HEK293 (cell line): Measurements from ENCODE around the gene CSDE1.
"Not testable (repeated sequence)": the region's sequence is repeated elsewhere in the genome, so short reads cannot be mapped to it uniquely, and the experiment has no call there.

Source experiments
- CTCF ChIA-PET: fragments of 350-600 bp; formaldehyde crosslinking; extraction: SDS; loops from one replicate; lab custom pipeline; 2021; ENCODE audit warnings: antibody characterized with exemption; lab: Yijun Ruan, JAX
- POLR2A ChIA-PET: fragments of 300-600 bp; formaldehyde crosslinking; extraction: SDS; loops from one replicate; lab custom pipeline; 2020; ENCODE audit warnings: antibody characterized with exemption, inconsistent platforms; lab: Yijun Ruan, JAX
- H3K27ac ChIP-seq: fragments of 200-500 bp; sonication (Bioruptor generic); 2 replicates; pipeline ENCODE4 v1.5.1; 2014; ENCODE audit warnings: low read depth, low read length, control low read depth, inconsistent platforms; ENCODE audit errors: extremely low read depth
- H3K36me3 ChIP-seq, 2 experiments: fragments of 200-500 bp in 1 of 2; sonication (Bioruptor generic) in 1 of 2; 1 replicate in 1 of 2; 2 replicates in 1 of 2; pipeline ENCODE4 v1.5.1; 2014 to 2017; ENCODE audit warnings: inconsistent platforms in 2 of 2, low read length in 2 of 2; ENCODE audit not compliant: control insufficient read depth in 2 of 2, insufficient read depth in 1 of 2
- H3K4me1 ChIP-seq: fragments of 200-500 bp; sonication (Bioruptor generic); 2 replicates; pipeline ENCODE4 v1.5.1; 2014; ENCODE audit warnings: mild to moderate bottlenecking, low read length, inconsistent platforms; ENCODE audit not compliant: control insufficient read depth, insufficient read depth
- H3K4me3 ChIP-seq: 2 replicates; pipeline ENCODE4 v1.5.1; 2011; ENCODE audit warnings: low read depth, mild to moderate bottlenecking, control low read depth, low read length, moderate library complexity
- H3K9me3 ChIP-seq: fragments of 200-500 bp; sonication (Bioruptor generic); 2 replicates; pipeline ENCODE4 v1.5.1; 2014; ENCODE audit warnings: low read depth, low read length, inconsistent platforms; ENCODE audit not compliant: control insufficient read depth, insufficient read depth
- BCL11A ChIP-seq: fragments of 450-650 bp; formaldehyde crosslinking; IDR thresholded peaks from 2 replicates; pipeline ENCODE4 v1.5.1; 2016; ENCODE audit warnings: low read depth, missing biosample characterization, missing genetic modification characterization
- GLIS1 ChIP-seq: fragments of 450-650 bp; formaldehyde crosslinking; IDR thresholded peaks from 2 replicates; pipeline ENCODE4 v1.5.1; 2016; ENCODE audit warnings: missing biosample characterization, missing genetic modification characterization
- ZFHX2 ChIP-seq: fragments of 450-650 bp; formaldehyde crosslinking; conservative IDR thresholded peaks from 2 replicates; pipeline ENCODE4 v1.5.1; 2016; ENCODE audit warnings: missing biosample characterization, missing genetic modification characterization
- ZIC2 ChIP-seq: fragments of 450-650 bp; formaldehyde crosslinking; IDR thresholded peaks from 2 replicates; pipeline ENCODE4 v1.5.1; 2016; ENCODE audit warnings: missing biosample characterization, missing genetic modification characterization
- ZNF362 ChIP-seq: fragments of 450-650 bp; formaldehyde crosslinking; IDR thresholded peaks from 2 replicates; pipeline ENCODE4 v1.5.1; 2016; ENCODE audit warnings: missing biosample characterization, missing genetic modification characterization
- ZNF677 ChIP-seq: fragments of 450-650 bp; IDR thresholded peaks from 2 replicates; pipeline ENCODE4 v1.5.0; 2018; ENCODE audit warnings: missing biosample characterization, mild to moderate bottlenecking, missing genetic modification characterization, moderate library complexity
- ZNF747 ChIP-seq: fragments of 450-650 bp; formaldehyde crosslinking; IDR thresholded peaks from 2 replicates; pipeline ENCODE4 v1.5.1; 2016; ENCODE audit warnings: missing biosample characterization, missing genetic modification characterization
- ZSCAN16 ChIP-seq: fragments of 450-650 bp; formaldehyde crosslinking; IDR thresholded peaks from 2 replicates; pipeline ENCODE4 v1.5.1; 2016; ENCODE audit warnings: missing biosample characterization, missing genetic modification characterization
- TF ChIP-seq, protein P1 (sequence below): fragments of 450-650 bp; formaldehyde crosslinking; IDR thresholded peaks from 2 replicates; pipeline ENCODE4 v1.5.1; 2016; ENCODE audit warnings: missing biosample characterization, missing genetic modification characterization
- TF ChIP-seq, protein P2 (sequence below): fragments of 450-650 bp; formaldehyde crosslinking; IDR thresholded peaks from 2 replicates; pipeline ENCODE4 v1.5.1; 2016; ENCODE audit warnings: missing biosample characterization, missing genetic modification characterization
- TF ChIP-seq, protein P3 (sequence below): fragments of 450-650 bp; formaldehyde crosslinking; IDR thresholded peaks from 2 replicates; pipeline ENCODE4 v1.5.1; 2017; ENCODE audit warnings: missing biosample characterization, missing genetic modification characterization
- TF ChIP-seq, protein P4 (sequence below): fragments of 450-650 bp; formaldehyde crosslinking; IDR thresholded peaks from 2 replicates; pipeline ENCODE4 v1.5.1; 2016; ENCODE audit warnings: missing biosample characterization, missing genetic modification characterization

Gene CSDE1

GRCh38 chr1:114755006-114755931, 2.5 kb downstream of the CSDE1 start:
- Histone ChIP-seq H3K9me3 (no peaks in the 10 kb centered on the region), H3K36me3 (peaks cover 0 to 15% of the 10 kb centered on the region in 2 experiments; a peak in 1 of 3 replicates), H3K4me1 (peaks cover 9% of the 10 kb centered on the region), H3K27ac (no peak overlapping the region), H3K4me3 (peak overlapping the region; percentile 97; the same call in 1 of the 2 replicates)
- ChIA-PET CTCF (no interaction called here), POLR2A (interaction anchor here (0.7 kb wide), 1 partner anchor 25 kb away, joined by 3 read pairs; the partner anchor contains the start of gene SIKE1)
- no peak for TF ChIP-seq ZNF677 (tag by site-specific recombination)
- TF ChIP-seq, protein P1, sequence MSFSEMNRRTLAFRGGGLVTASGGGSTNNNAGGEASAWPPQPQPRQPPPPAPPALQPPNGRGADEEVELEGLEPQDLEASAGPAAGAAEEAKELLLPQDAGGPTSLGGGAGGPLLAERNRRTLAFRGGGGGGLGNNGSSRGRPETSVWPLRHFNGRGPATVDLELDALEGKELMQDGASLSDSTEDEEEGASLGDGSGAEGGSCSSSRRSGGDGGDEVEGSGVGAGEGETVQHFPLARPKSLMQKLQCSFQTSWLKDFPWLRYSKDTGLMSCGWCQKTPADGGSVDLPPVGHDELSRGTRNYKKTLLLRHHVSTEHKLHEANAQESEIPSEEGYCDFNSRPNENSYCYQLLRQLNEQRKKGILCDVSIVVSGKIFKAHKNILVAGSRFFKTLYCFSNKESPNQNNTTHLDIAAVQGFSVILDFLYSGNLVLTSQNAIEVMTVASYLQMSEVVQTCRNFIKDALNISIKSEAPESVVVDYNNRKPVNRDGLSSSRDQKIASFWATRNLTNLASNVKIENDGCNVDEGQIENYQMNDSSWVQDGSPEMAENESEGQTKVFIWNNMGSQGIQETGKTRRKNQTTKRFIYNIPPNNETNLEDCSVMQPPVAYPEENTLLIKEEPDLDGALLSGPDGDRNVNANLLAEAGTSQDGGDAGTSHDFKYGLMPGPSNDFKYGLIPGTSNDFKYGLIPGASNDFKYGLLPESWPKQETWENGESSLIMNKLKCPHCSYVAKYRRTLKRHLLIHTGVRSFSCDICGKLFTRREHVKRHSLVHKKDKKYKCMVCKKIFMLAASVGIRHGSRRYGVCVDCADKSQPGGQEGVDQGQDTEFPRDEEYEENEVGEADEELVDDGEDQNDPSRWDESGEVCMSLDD (tag by site-specific recombination): no peak
- no peak for TF ChIP-seq ZNF747 (tag by site-specific recombination)
- TF ChIP-seq ZSCAN16: no peak
- TF ChIP-seq, protein P2, sequence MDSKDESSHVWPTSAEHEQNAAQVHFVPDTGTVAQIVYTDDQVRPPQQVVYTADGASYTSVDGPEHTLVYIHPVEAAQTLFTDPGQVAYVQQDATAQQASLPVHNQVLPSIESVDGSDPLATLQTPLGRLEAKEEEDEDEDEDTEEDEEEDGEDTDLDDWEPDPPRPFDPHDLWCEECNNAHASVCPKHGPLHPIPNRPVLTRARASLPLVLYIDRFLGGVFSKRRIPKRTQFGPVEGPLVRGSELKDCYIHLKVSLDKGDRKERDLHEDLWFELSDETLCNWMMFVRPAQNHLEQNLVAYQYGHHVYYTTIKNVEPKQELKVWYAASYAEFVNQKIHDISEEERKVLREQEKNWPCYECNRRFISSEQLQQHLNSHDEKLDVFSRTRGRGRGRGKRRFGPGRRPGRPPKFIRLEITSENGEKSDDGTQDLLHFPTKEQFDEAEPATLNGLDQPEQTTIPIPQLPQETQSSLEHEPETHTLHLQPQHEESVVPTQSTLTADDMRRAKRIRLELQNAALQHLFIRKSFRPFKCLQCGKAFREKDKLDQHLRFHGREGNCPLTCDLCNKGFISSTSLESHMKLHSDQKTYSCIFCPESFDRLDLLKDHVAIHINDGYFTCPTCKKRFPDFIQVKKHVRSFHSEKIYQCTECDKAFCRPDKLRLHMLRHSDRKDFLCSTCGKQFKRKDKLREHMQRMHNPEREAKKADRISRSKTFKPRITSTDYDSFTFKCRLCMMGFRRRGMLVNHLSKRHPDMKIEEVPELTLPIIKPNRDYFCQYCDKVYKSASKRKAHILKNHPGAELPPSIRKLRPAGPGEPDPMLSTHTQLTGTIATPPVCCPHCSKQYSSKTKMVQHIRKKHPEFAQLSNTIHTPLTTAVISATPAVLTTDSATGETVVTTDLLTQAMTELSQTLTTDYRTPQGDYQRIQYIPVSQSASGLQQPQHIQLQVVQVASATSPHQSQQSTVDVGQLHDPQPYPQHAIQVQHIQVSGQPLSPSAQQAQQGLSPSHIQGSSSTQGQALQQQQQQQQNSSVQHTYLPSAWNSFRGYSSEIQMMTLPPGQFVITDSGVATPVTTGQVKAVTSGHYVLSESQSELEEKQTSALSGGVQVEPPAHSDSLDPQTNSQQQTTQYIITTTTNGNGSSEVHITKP: peak; percentile 55
- TF ChIP-seq, protein P3, sequence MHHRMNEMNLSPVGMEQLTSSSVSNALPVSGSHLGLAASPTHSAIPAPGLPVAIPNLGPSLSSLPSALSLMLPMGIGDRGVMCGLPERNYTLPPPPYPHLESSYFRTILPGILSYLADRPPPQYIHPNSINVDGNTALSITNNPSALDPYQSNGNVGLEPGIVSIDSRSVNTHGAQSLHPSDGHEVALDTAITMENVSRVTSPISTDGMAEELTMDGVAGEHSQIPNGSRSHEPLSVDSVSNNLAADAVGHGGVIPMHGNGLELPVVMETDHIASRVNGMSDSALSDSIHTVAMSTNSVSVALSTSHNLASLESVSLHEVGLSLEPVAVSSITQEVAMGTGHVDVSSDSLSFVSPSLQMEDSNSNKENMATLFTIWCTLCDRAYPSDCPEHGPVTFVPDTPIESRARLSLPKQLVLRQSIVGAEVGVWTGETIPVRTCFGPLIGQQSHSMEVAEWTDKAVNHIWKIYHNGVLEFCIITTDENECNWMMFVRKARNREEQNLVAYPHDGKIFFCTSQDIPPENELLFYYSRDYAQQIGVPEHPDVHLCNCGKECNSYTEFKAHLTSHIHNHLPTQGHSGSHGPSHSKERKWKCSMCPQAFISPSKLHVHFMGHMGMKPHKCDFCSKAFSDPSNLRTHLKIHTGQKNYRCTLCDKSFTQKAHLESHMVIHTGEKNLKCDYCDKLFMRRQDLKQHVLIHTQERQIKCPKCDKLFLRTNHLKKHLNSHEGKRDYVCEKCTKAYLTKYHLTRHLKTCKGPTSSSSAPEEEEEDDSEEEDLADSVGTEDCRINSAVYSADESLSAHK (tag by site-specific recombination): no peak
- peak; percentile 40; the same call in 1 of the 2 replicates for TF ChIP-seq GLIS1 (tag by site-specific recombination)

GRCh38 chr1:114753702-114754101, 4.1 kb downstream of the CSDE1 start:
- TF ChIP-seq ZFHX2 (tag by site-specific recombination): 0 out of 2 replicates have a peak, but pooled peaks have one; percentile 14
- TF ChIP-seq ZIC2 (tag by site-specific recombination): peak; percentile 41
- TF ChIP-seq, all 188 proteins: peak for 2; not testable (repeated sequence) for 186
- POLR2A ChIA-PET: interaction anchor here (0.9 kb wide), 1 partner anchor 27 kb away, joined by 4 read pairs; the partner anchor contains the start of gene SIKE1
- H3K4me3 ChIP-seq, H3K4me1 ChIP-seq, H3K9me3 ChIP-seq, CTCF ChIA-PET, H3K27ac ChIP-seq: not testable (repeated sequence)
- H3K36me3 ChIP-seq: peaks cover 12 to 31% of the 10 kb centered on the region in 2 experiments; a peak in 2 of 3 replicates

DNA sequence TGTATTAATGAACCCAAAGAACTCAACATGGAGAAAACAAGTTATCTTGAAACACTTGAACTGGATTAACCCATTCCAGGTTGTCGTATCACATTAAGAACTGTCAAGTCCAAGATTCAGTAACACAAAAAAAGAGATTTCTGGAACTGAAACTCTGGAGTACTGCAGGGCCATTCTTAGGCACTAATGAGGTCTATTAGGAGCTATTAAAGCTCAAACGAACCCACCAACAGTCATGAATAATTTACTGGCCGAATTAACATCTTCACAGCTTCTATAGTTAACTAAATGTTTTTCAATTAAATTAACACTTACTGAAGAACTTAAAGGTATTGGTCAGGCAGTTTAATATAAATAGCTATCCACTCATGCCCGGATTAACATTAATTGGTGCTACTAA, 4.6 kb downstream of the CSDE1 start:
- H3K9me3 ChIP-seq: no peaks in the 10 kb centered on the region
- CTCF ChIA-PET: no interaction called here
- no peak overlapping the region for H3K27ac ChIP-seq
- H3K4me3 ChIP-seq: no peak overlapping the region
- POLR2A ChIA-PET: interaction anchor here (0.9 kb wide), 1 partner anchor 28 kb away, joined by 4 read pairs; the partner anchor contains the start of gene SIKE1
- peaks cover 17 to 36% of the 10 kb centered on the region in 2 experiments; a peak in 2 of 3 replicates for H3K36me3 ChIP-seq
- H3K4me1 ChIP-seq: peaks cover 9% of the 10 kb centered on the region
- TF ChIP-seq ZNF362 (tag by site-specific recombination) (no peak), BCL11A (tag by site-specific recombination) (no peak)
- TF ChIP-seq, protein P4, sequence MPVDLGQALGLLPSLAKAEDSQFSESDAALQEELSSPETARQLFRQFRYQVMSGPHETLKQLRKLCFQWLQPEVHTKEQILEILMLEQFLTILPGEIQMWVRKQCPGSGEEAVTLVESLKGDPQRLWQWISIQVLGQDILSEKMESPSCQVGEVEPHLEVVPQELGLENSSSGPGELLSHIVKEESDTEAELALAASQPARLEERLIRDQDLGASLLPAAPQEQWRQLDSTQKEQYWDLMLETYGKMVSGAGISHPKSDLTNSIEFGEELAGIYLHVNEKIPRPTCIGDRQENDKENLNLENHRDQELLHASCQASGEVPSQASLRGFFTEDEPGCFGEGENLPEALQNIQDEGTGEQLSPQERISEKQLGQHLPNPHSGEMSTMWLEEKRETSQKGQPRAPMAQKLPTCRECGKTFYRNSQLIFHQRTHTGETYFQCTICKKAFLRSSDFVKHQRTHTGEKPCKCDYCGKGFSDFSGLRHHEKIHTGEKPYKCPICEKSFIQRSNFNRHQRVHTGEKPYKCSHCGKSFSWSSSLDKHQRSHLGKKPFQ (tag by site-specific recombination): no peak
- TF ChIP-seq, all 188 proteins: peak for 0
